Stimulated activated CD8-positive, alpha-beta memory T cell treated with anti-CD3 and anti-CD28 coated beads, Interleukin-7, amount 100 ng/mL, for 24 hours (primary cell): Measurements from ENCODE around the gene FAIM2.
"Not testable (repeated sequence)": the region's sequence is repeated elsewhere in the genome, so short reads cannot be mapped to it uniquely, and the experiment has no call there.

Source experiments
- DNase-seq: peaks from one replicate; pipeline ENCODE4 v3.0.0-alpha.2; 2020; ENCODE audit warnings: low read depth

Gene FAIM2

DNA sequence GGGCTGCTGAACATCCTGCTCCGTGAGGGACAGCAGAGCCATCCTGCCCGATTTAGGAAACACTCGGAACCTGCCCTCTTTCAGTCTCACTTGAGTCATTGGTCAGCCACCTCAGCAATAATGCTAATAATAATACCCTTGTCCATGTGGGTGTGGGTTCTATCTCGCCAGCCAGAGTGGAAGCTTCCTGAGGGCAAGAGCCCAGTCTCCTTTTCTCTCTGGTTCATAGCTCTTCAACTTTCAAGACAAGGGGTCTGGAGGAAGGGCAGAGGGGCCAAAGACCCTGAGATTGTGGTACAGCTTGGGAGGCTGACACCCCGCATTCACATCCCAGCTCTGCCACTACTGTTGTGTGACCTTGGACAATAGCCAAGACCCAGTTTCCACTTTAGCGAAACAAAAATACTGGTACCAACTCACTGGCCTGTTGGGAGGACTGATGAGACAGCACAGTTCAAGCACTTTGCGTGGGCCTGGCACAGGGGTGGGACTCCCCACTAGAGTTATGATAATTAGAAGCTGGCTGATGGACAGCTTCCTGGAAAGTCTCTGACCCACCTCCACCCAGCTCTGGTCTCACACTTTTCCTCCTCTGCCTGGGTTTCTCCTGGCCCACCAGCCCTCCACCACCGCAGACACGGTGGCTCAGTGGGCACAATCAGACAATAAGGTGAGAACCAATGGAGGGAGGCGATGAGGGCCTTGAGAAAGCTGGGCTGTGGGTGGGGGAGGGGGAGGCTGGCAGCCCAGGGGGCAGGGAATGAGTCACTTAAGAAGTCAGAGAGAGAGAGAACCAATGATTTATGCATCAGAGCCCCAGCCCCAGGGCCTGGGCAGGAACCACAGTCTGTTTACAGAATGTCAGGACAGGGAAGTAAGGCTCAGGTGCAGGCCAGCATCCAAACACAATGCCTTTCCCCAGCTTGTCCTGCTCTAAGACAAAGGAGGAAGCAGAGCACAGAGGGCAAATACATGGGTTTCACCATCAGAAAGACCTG, 9.6 kb downstream of the FAIM2 start:
- no peak for DNase-seq

GRCh38 chr12:49892732-49893317, 10.9 kb downstream of the FAIM2 start:
- DNase-seq: no peak

DNA sequence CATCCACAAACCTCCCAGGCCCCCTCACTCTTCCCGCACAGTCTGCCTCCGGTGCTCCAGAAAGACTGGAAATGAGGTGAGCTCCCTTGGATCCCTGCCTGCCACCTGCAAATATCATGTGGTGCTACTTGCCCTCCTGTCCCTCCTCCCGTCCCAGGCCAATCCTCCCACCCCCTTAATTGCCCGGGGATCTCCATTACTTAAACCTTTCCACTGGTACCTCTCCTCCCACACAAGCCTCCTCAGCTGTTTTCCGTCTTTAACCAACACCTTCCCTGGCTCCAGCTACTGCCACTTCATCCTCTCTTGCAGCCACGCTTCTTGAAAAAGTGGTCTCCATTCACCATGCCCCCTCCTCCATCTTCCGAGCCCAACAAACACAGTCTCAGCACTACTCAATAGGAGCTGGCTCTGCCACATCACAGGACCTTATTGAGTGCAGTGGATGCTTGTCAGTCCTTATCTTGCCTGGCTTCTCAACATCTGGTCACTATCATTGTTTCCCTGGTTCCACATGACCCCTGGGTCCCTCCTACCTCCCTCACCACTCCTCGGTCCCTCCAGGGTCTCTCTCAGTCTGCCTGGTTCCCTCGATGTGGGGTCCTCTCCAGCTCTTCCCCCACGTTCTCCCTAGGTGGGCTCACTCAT, 11.5 kb downstream of the FAIM2 start:
- DNase-seq: no peak

- no peak for DNase-seq
Observed at GRCh38 chr12:49891476-49891875, 12.2 kb downstream of the FAIM2 start.

- no peak for DNase-seq
Observed at GRCh38 chr12:49891012-49891411, 12.7 kb downstream of the FAIM2 start.

- DNase-seq: no peak
Observed at GRCh38 chr12:49890096-49890461, 13.6 kb downstream of the FAIM2 start.

DNA sequence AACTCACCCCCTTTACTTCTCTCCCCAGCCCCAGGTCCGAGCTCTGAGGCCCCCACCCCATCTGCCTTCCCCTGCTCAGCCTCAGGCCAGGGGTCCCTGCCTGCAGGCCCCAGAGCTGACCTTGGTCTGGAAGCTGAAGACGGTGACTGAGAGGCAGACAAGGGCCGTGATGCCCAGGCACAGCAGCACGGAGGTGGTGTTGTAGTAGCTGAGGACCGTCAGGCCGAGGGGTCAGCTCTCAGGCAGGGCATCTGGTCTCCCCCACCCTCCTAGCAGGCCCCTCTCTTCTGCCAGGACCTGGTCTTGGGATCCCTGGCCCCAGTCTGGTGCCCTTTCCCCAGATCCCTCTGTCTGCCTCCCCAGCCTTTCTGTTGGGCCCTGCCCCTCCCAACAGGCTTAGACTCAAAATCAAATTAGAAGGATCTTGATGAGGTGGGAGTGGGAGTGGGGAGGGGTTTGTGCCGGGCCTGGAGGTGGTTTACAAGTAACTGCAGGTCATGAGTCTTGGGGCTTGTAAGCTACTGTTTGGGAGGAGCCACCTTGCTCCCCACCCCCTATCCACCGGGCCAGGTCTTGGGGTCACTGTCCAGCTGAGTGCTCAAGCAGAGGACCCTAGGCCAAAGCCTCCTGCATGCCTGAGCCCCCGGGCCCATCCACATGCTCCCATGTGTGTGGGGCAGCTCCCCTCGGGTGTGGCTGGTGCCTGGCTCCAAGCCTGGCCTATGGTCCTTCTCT, 14.2 kb downstream of the FAIM2 start:
- DNase-seq: no peak

DNA sequence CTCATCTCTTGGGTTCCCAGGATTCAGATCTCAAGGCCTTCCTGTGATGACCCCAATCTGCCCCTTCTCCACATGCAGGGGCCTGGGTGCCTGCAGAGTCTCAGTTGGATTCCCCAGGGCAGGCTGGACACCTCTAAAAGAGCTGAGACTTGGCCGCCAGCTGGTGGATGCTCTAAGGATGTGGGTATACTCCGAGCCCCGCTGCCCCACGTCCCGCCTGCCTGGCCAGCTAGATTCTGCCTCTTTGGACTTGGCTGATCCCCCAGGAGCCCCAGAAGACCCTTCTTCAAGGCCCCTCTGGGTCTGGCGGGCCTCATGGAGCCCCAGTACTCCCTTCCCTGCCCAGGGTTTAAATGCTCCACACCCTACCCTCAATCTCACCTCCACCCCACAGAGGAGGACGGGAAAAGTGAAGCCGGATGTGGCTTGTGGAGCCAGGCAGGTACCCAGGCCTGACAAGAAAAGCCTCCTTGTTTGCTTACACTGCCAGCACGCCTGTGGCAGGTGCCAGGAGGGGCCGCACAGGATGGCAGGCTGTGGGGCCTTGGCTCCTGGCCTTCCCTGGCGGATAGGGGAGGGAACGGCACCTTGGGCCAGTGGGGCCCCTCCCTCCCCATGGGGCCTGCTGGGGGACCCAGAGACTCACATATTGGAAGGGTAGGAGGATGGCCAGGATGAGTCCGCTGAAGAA, 15.1 kb downstream of the FAIM2 start:
- DNase-seq: no peak

DNA sequence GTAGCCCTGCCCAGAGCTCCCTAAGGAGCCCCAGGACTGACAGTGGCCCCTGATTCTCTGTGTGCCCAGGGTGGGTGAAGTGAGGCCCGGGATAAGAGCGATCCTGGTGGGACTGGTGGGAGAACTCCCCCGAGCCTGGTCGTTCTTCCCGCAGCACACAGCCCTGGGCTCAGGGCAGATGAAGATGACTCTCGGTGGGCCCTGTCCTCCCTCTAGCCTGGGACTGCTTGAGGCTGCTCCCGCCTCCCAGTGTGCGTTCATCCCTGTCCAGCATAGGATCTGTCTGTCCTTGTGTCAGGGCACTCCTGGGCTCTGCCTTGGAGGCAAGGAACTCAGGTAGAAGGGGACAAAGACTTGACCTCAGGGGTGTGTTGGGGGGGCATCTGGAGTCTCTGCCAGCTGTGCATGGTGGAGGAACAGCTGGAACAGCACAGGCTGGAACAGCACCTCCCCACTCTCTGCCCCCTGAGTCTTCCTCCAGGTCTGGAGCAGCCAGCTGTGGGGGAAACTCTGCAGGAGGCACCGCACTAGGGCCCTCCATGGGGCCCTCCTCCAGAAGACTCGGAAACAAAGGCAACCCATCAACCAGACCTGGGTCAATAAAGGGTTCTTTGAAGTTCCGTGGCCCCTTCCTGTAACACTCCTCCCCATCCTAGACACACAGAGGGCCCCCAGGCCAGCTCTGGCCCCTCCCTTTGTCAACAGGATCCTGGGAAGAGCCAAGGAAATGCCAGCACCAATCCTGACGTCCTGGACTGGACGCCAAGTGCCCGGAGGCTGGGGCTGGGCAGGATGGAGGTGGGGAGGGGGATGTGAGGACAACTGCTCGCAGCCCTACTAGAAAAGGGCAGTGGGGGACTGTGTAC, 15.9 kb downstream of the FAIM2 start:
- no peak for DNase-seq

DNA sequence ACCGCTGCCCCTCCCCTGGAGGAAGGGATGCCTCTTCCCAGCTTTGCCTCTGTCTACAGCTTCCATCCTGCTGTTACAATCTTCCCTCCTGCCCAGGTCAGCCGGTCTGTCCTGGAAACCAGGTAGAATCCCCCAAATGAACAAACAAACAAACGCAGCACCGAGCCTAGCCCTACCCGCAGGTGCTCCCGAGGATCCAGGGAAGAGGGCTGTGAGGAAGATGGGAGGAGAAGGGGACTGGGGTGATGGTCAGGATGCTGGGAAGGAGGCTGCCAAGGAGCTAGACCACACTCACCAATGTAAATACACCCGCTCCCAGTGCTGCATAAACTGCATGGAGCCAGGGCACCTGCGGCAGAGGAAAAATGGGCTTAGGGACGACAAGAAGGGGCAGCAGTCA, 16.6 kb downstream of the FAIM2 start:
- DNase-seq: no peak

- DNase-seq: no peak
Observed at GRCh38 chr12:49885663-49886461, 17.8 kb downstream of the FAIM2 start.

GRCh38 chr12:49885118-49885517, 18.6 kb downstream of the FAIM2 start:
- no peak for DNase-seq

- no peak for DNase-seq
Observed at GRCh38 chr12:49882851-49883464, 20.7 kb downstream of the FAIM2 start.

- DNase-seq: no peak
Observed at GRCh38 chr12:49882248-49882850, 21.4 kb downstream of the FAIM2 start.

DNA sequence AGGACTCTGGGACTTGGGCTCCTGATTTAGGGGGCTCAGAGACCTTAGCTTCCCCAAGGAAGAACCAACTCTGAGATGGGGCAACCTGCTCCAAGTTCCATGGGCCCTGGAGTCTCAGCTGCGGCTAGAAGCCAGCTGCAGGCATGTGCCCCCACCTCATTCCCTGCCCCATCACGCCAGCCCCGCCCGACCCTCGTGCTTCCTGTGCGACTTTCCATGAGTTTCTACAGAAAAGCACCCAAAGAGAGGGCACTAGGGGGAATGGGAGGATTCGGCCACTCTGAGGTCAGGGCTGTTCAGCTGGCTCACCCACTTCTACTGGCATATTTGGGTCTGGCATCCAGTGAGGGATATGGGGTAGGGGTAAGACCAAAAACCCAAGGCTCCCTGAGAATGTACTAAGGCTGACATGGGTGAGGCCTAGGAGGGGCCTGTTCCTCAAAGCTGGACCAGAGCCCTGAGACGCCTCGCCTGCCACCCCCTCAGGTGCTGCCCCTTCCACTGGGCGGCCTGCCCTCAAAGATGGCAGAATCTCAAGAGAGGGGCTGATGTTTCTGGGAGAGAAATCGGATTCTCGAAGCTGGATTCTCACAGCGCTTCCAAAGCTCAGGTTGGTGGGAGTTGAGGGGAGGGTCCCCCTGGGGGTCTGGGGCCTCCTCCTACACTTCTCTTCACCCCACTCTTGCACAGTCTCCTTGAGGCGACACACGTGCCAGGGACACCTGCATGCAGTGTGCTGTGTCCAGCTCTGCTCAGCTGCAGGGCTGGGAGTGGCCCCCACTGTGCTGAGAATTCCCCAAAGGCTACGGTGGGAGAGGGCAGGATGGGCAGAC, 22.1 kb downstream of the FAIM2 start:
- no peak for DNase-seq

GRCh38 chr12:49880756-49881414, 22.8 kb downstream of the FAIM2 start:
- no peak for DNase-seq

- not testable (repeated sequence) for DNase-seq
Observed at GRCh38 chr12:49879065-49879464, 24.6 kb downstream of the FAIM2 start.

- no peak for DNase-seq
Observed at GRCh38 chr12:49878021-49878420, 25.7 kb downstream of the FAIM2 start.
